Measurements from ENCODE around the gene TNFRSF17. TPM values are rescaled to one million over a fixed set of nuclear protein-coding genes. Genes with fewer than 3 reads are reported as not detected.
A peak's percentile ranks its signal among the peaks of the same experiment; 100 is the strongest.

TNFRSF17 gene
- total RNA-seq, 2 donors from 2014 or later = not detected

DNA sequence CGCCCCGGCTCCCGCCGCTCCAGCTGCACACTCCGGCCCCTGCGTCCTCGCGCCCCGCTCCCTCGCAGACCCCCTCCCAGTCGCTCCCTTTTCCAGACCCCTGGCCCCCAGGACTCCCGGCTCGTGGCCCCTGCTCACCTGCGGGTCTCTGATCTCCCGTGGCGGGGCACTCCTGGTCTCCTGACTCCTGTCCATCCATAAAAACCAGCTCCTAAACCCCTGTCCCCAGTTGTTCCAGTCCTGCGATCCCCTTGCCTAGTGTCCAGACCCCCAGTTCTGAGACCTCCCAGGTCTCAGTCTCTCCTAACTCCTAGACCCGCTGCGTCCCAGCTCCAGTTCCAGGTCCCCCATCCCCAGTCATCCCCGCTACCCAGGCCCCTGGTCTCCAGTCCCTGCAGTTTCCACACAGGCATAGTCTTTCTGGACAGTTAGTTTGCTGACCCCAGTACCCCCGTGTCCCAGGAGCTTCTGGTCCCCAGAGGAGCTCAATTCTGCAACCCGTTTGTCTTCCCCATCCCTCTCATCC is 11.9 kb downstream of the TNFRSF17 start:
- TF ChIP-seq, protein P1, sequence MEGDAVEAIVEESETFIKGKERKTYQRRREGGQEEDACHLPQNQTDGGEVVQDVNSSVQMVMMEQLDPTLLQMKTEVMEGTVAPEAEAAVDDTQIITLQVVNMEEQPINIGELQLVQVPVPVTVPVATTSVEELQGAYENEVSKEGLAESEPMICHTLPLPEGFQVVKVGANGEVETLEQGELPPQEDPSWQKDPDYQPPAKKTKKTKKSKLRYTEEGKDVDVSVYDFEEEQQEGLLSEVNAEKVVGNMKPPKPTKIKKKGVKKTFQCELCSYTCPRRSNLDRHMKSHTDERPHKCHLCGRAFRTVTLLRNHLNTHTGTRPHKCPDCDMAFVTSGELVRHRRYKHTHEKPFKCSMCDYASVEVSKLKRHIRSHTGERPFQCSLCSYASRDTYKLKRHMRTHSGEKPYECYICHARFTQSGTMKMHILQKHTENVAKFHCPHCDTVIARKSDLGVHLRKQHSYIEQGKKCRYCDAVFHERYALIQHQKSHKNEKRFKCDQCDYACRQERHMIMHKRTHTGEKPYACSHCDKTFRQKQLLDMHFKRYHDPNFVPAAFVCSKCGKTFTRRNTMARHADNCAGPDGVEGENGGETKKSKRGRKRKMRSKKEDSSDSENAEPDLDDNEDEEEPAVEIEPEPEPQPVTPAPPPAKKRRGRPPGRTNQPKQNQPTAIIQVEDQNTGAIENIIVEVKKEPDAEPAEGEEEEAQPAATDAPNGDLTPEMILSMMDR (IDR thresholded peaks at IDR 0.05) = no peak
- H3K9me3 ChIP-seq = no peaks in the 10 kb centered on the region
- ATAC-seq (ENCODE audit: insufficient number of reproducible peaks, low FRiP score, low read depth) (no peak), DNase-seq (ENCODE audit: low spot score) (no peak)
- H3K4me3 ChIP-seq = peak overlapping the region; percentile 71
- peak overlapping the region; percentile 55 to 66 for H3K27ac ChIP-seq
- no peaks in the 10 kb centered on the region for H3K36me3 ChIP-seq
- peaks cover 8 to 24% of the 10 kb centered on the region in 2 donors for H3K4me1 ChIP-seq (ENCODE audit: control insufficient read depth in 1 of 2, low read depth in 2 of 2)
- no peaks in the 10 kb centered on the region for H3K27me3 ChIP-seq (replicated peaks; ENCODE audit: insufficient read depth)

DNA sequence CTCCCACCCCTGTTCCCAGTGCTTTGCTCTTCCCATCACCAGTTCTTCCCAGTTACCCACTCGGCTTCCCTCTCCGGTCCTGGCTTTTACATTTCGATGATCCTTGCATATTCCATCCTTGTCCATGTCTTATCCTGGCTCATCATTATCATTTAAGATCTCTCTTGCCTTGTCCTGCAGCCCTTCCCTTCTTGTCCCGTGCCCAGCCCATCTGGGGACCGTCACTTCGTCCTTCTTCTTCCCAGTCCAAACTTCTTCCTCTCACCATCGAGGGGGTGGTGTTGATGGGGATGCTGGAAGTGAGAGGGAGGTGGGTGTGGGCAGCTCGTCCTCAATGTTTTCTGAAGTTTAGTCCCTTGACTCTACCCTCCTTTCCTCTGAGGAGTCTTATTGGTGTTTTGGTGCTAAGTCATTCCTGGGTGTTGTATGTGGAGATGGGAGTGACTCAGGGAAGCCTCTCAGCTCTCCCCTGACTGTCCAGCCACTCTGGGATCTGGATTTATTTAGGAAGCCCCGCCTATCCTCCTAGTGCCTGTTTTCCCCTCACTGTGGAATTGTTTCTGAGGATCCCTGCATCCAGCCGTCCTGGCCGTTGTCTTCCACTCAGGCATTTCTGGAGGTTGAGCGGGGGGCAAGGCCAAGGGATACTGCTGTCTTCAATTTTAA is 12.5 kb downstream of the TNFRSF17 start:
- ATAC-seq (ENCODE audit: insufficient number of reproducible peaks, low FRiP score, low read depth) = peak; percentile 52
- Histone ChIP-seq H3K9me3 (no peaks in the 10 kb centered on the region), H3K4me3 (peak overlapping the region; percentile 71), H3K27ac (peak overlapping the region; percentile 55 to 66), H3K4me1 (ENCODE audit: control insufficient read depth in 1 of 2, low read depth in 2 of 2) (peaks cover 8 to 24% of the 10 kb centered on the region in 2 donors), H3K27me3 (replicated peaks; ENCODE audit: insufficient read depth) (no peaks in the 10 kb centered on the region), H3K36me3 (no peaks in the 10 kb centered on the region)
- TF ChIP-seq, protein P1 (IDR thresholded peaks at IDR 0.05) = no peak
- DNase-seq (ENCODE audit: low spot score) = no peak

DNA sequence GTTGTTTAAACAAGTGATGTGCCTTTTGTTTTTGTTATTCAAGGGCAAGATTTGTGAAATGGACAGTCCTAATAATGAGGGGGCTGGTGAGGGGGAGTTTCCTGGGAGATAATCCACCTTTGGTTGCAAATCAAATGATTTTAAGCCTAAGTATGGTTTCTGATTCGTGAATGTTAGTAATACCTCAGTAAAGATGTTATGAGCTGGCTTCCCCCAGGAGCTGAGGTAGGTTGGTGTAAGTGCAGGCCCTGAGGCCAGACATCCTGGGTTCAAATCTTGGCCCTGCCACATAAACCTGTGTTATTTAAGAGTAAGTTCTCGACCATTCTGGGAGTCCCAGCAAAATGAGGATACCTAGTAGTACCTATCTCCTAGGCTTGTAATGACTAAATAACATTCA is 13.1 kb downstream of the TNFRSF17 start:
- H3K27ac ChIP-seq = peak overlapping the region; percentile 55 to 66
- no peak for ATAC-seq (ENCODE audit: insufficient number of reproducible peaks, low FRiP score, low read depth)
- peaks cover 8 to 24% of the 10 kb centered on the region in 2 donors for H3K4me1 ChIP-seq (ENCODE audit: control insufficient read depth in 1 of 2, low read depth in 2 of 2)

DNA sequence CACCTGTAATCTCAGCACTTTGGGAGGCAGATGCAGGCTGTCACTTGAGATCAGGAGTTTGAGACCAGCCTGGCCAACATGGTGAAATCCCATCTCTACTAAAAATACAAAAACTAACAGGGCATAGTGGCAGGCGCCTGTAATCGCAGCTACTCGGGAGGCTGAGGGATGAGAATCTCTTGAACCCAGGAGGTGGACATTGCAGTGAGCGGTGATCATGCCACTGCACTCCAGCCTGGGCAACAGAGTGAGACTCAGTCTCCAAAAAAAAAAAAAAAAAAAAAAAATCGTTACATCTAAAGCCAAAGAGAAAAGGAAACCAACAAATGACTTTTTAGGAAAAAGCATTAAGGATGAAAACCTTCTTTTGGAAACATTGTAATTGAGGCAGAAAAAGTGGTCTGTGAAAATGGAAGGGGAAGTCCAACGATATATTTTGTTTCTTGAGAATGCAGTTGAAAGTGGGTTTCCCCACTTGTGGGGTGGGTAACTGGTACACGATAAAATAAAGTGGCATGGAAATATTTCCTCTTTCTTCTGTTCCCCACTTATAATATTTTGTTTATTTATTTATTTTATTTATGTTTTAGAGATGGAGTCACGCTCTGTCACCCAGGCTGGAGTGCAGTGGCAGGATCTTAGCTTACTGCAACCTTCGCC is 14.1 kb downstream of the TNFRSF17 start:
- Histone ChIP-seq H3K36me3 (no peaks in the 10 kb centered on the region), H3K4me3 (no peak overlapping the region), H3K4me1 (ENCODE audit: control insufficient read depth in 1 of 2, low read depth in 2 of 2) (peaks cover 8 to 24% of the 10 kb centered on the region in 2 donors), H3K9me3 (no peaks in the 10 kb centered on the region), H3K27me3 (replicated peaks; ENCODE audit: insufficient read depth) (no peaks in the 10 kb centered on the region), H3K27ac (no peak overlapping the region)
- DNase-seq (ENCODE audit: low spot score) = no peak
- TF ChIP-seq, protein P1 (IDR thresholded peaks at IDR 0.05) = no peak
- no peak for ATAC-seq (ENCODE audit: insufficient number of reproducible peaks, low FRiP score, low read depth)

More for the DNA sequence above, 13.1 kb downstream of the TNFRSF17 start:
- Histone ChIP-seq H3K36me3 (no peaks in the 10 kb centered on the region), H3K4me3 (peak overlapping the region; percentile 71), H3K27me3 (replicated peaks; ENCODE audit: insufficient read depth) (no peaks in the 10 kb centered on the region), H3K9me3 (no peaks in the 10 kb centered on the region)
- TF ChIP-seq, protein P1 (IDR thresholded peaks at IDR 0.05) = no peak
- no peak for DNase-seq (ENCODE audit: low spot score)

DNA sequence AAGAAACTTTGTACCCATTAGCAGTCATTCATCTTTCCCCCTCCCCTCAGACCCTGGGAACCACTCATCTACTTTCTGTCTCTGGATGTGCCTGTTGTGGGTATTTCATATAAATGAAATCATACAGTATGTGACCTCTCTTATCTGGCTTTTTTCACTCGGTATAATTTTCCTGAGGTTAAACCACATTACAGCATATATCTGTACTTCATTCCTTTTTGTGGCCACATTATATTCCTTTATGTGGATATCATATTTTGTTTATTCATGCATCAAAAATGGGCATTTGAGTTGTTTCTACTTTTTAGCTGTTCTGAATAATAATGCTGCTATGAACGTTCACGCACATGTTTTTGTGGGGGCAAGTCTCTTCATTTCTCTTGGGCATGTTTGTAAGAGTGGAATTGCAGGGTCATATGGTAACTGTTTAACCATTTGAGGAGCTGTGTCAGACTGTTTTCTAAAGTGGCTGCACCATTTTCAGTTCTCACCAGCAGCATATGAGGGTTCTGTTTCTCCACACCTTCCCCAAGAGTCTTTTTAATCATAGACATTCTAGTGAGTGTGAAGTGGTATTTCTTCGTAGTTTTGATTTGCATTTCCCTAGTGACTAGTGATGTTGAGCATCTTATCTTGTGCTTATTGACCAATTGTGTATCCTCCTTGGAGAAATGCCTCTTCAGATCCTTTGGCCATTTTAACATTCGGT is 15.3 kb downstream of the TNFRSF17 start:
- Histone ChIP-seq H3K27ac (no peak overlapping the region), H3K4me3 (no peak overlapping the region), H3K27me3 (replicated peaks; ENCODE audit: insufficient read depth) (no peaks in the 10 kb centered on the region), H3K36me3 (no peaks in the 10 kb centered on the region), H3K9me3 (no peaks in the 10 kb centered on the region), H3K4me1 (ENCODE audit: control insufficient read depth in 1 of 2, low read depth in 2 of 2) (peaks cover 8 to 25% of the 10 kb centered on the region in 2 donors)
- TF ChIP-seq, protein P1 (IDR thresholded peaks at IDR 0.05) = no peak
- DNase-seq (ENCODE audit: low spot score) = no peak
- ATAC-seq (ENCODE audit: insufficient number of reproducible peaks, low FRiP score, low read depth) = no peak
